GM21619 (cell line): Measurements from ENCODE around the gene MED15.
A peak's percentile ranks its signal among the peaks of the same experiment; 100 is the strongest.
"Not testable (repeated sequence)": the region's sequence is repeated elsewhere in the genome, so short reads cannot be mapped to it uniquely, and the experiment has no call there.

Source experiments
- ATAC-seq: cut with Tn5 transposase; IDR thresholded peaks from one replicate; pipeline ENCODE4 v1.9.1; 2021; ENCODE audit not compliant: unreplicated experiment

MED15 gene

GRCh38 chr22:20483771-20484170 lies 23.6 kb upstream of the MED15 start:
- no peak for ATAC-seq

GRCh38 chr22:20484948-20485683 lies 22.3 kb upstream of the MED15 start:
- ATAC-seq: no peak

- ATAC-seq: no peak
Observed at GRCh38 chr22:20486229-20486628, 21.2 kb upstream of the MED15 start.

GRCh38 chr22:20487715-20488114 lies 19.7 kb upstream of the MED15 start:
- ATAC-seq: no peak

GRCh38 chr22:20488946-20489345 lies 18.5 kb upstream of the MED15 start:
- ATAC-seq: no peak

GRCh38 chr22:20490183-20490940 lies 17.0 kb upstream of the MED15 start:
- ATAC-seq: no peak

- no peak for ATAC-seq
Observed at GRCh38 chr22:20490941-20491307, 16.5 kb upstream of the MED15 start.

- no peak for ATAC-seq
Observed at GRCh38 chr22:20491346-20491745, 16.1 kb upstream of the MED15 start.

- ATAC-seq: peak; percentile 32
Observed at GRCh38 chr22:20494978-20495860, 12.2 kb upstream of the MED15 start, which contains the start of gene KLHL22. Gene KLHL22, minus strand, starts transcription at chr22:20495795. Its CDS starts 6,584 bp downstream, at chr22:20489211.

GRCh38 chr22:20495861-20496681 lies 11.3 kb upstream of the MED15 start:
- peak; percentile 79 for ATAC-seq

- ATAC-seq: no peak
Observed at GRCh38 chr22:20497426-20497825, 10.0 kb upstream of the MED15 start.

GRCh38 chr22:20498913-20499312 lies 8.5 kb upstream of the MED15 start:
- ATAC-seq: no peak

- ATAC-seq: no peak
Observed at GRCh38 chr22:20499769-20500168, 7.6 kb upstream of the MED15 start.

- ATAC-seq: no peak
Observed at GRCh38 chr22:20503816-20504215, 3.6 kb upstream of the MED15 start.

- not testable (repeated sequence) for ATAC-seq
Observed at GRCh38 chr22:20504293-20504922, 3.0 kb upstream of the MED15 start.

GRCh38 chr22:20506543-20507252 lies 712 bp upstream of the MED15 start:
- no peak for ATAC-seq

- not testable (repeated sequence) for ATAC-seq
Observed at GRCh38 chr22:20508067-20508755, 801 bp downstream of the MED15 start.

GRCh38 chr22:20508815-20509271 lies 1.4 kb downstream of the MED15 start:
- ATAC-seq: no peak
